GF-D8 (cell line): ENCODE results near the gene SNAPC3.
"Not testable (repeated sequence)": the region's sequence is repeated elsewhere in the genome, so short reads cannot be mapped to it uniquely, and the experiment has no call there.

Source experiments
- DNase-seq: peaks from one replicate; lab custom pipeline; 2025; lab: John Stamatoyannopoulos, UW

Gene SNAPC3

GRCh38 chr9:15423231-15423985 is 732 bp downstream of the SNAPC3 start:
- DNase-seq, result no peak

GRCh38 chr9:15426019-15426418 is 3.3 kb downstream of the SNAPC3 start:
- no peak for DNase-seq

GRCh38 chr9:15427702-15428101 is 5.0 kb downstream of the SNAPC3 start:
- DNase-seq, result not testable (repeated sequence)

- DNase-seq, result no peak
These were observed 8.5 kb downstream of the SNAPC3 start for GRCh38 chr9:15430920-15431844.

GRCh38 chr9:15433191-15433590 is 10.5 kb downstream of the SNAPC3 start:
- no peak for DNase-seq

GRCh38 chr9:15433661-15434060 is 11.0 kb downstream of the SNAPC3 start:
- DNase-seq, result no peak

- DNase-seq, result no peak
These were observed 16.2 kb downstream of the SNAPC3 start for GRCh38 chr9:15438891-15439290.

- DNase-seq, result not testable (repeated sequence)
These were observed 19.2 kb downstream of the SNAPC3 start for GRCh38 chr9:15441841-15442240.

- DNase-seq, result not testable (repeated sequence)
These were observed 19.6 kb downstream of the SNAPC3 start for GRCh38 chr9:15442264-15442663.

GRCh38 chr9:15444141-15444540 is 21.5 kb downstream of the SNAPC3 start:
- no peak for DNase-seq

- no peak for DNase-seq
These were observed 31.3 kb downstream of the SNAPC3 start for GRCh38 chr9:15453956-15454355.

- DNase-seq, result no peak
These were observed 38.4 kb downstream of the SNAPC3 start for GRCh38 chr9:15461056-15461455.

GRCh38 chr9:15461601-15462000 is 38.9 kb downstream of the SNAPC3 start:
- DNase-seq, result no peak

- no peak for DNase-seq
These were observed 45.5 kb downstream of the SNAPC3 start for GRCh38 chr9:15468145-15468544.

GRCh38 chr9:15469406-15469805 is 46.7 kb downstream of the SNAPC3 start:
- DNase-seq, result no peak

- DNase-seq, result no peak
These were observed 47.2 kb downstream of the SNAPC3 start for GRCh38 chr9:15469862-15470261.

GRCh38 chr9:15475923-15476536 is 53.4 kb downstream of the SNAPC3 start:
- no peak for DNase-seq

GRCh38 chr9:15480028-15480427 is 57.4 kb downstream of the SNAPC3 start:
- DNase-seq, result no peak

- no peak for DNase-seq
These were observed 59.5 kb downstream of the SNAPC3 start for GRCh38 chr9:15482146-15482545.

- no peak for DNase-seq
These were observed 62.1 kb downstream of the SNAPC3 start for GRCh38 chr9:15484802-15485201.

- DNase-seq, result no peak
These were observed 63.4 kb downstream of the SNAPC3 start for GRCh38 chr9:15485836-15486666.

- DNase-seq, result no peak
These were observed 69.3 kb downstream of the SNAPC3 start for GRCh38 chr9:15491950-15492349.
